ENCODE data around the gene SGIP1.

The SGIP1 gene

DNA sequence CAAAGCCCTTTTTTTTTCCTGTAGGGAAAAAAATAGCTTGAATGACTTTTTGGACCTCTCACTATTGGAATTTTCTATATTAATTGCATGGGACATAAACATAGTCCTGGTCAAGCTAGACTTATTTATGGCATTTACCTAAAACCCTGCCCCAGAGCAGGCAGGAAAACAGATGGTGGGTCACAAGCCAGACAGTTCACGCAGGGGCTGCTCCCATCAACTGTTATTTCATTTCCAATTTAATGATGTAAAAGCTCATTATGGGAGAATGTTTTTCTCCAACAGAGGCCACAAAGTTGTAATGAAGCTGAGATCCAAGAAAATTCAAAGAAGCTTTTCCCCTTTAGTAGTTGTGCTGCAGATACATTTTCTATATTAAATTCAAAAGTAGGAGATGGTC is 99.2 kb downstream of the SGIP1 start:
- TF ChIP-seq, protein P1, sequence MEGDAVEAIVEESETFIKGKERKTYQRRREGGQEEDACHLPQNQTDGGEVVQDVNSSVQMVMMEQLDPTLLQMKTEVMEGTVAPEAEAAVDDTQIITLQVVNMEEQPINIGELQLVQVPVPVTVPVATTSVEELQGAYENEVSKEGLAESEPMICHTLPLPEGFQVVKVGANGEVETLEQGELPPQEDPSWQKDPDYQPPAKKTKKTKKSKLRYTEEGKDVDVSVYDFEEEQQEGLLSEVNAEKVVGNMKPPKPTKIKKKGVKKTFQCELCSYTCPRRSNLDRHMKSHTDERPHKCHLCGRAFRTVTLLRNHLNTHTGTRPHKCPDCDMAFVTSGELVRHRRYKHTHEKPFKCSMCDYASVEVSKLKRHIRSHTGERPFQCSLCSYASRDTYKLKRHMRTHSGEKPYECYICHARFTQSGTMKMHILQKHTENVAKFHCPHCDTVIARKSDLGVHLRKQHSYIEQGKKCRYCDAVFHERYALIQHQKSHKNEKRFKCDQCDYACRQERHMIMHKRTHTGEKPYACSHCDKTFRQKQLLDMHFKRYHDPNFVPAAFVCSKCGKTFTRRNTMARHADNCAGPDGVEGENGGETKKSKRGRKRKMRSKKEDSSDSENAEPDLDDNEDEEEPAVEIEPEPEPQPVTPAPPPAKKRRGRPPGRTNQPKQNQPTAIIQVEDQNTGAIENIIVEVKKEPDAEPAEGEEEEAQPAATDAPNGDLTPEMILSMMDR (IDR thresholded peaks at IDR 0.05): no peak
- Histone ChIP-seq H3K4me3 (ENCODE audit: low read depth in 1 of 2, low read length in 1 of 2) (no peak overlapping the region), H3K27me3 (no peaks in the 10 kb centered on the region), H3K27ac (no peak overlapping the region), H3K9me3 (no peaks in the 10 kb centered on the region), H3K36me3 (no peaks in the 10 kb centered on the region), H3K4me1 (ENCODE audit: control insufficient read depth in 1 of 2, insufficient read depth in 1 of 2, low read depth in 1 of 2, low read length in 1 of 2) (no peaks in the 10 kb centered on the region)

DNA sequence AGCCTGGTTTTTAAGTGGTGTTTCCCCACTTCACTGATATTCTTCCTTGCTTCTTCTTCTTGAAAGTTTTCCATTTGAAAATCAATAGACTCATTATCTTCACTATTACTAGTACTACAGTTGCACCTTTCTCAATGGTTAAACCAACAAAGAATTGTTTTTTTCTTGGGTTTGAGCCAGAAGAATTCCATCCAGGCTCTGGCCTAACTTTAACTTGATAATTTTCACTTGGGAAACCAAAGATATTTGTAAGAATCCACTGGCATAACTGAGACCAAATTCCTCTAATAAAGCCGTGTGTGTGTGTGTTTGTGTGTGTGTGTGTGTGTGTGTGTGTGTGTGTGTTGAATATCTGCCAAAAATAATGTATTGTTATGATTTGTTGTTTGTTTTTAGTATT is 103.2 kb downstream of the SGIP1 start:
- Histone ChIP-seq H3K27ac (no peak overlapping the region), H3K27me3 (no peaks in the 10 kb centered on the region), H3K36me3 (no peaks in the 10 kb centered on the region), H3K4me3 (ENCODE audit: low read depth in 1 of 2, low read length in 1 of 2) (no peak overlapping the region), H3K4me1 (ENCODE audit: control insufficient read depth in 1 of 2, insufficient read depth in 1 of 2, low read depth in 1 of 2, low read length in 1 of 2) (no peaks in the 10 kb centered on the region), H3K9me3 (no peaks in the 10 kb centered on the region)
- TF ChIP-seq, protein P1 (IDR thresholded peaks at IDR 0.05): no peak

DNA sequence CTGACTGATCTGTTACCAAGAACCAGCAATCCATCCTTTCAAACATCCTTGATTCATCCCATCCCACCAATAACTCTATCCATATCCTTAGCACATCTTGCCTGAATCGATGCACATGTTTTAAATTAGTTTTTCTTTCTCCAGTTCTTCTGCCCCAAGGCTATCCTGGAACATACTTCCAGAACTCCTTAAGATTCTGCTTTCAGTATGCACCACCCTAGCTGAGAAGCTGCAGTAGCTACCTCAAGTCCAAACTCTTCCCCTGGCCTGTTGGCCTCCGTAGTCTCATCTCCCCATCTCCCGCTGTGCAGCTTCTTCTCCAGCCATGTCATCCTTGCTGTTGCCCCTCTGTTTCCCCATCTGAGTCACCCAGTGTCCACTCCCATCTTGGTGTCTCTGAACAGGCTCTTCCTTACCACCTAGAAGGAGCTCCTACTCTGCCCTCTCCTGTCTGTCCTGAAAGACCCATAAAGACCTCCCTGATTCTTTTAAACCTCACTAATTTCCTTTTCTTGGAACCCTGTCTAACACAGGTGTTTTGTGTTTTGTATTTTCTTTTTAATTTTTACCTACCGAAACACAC is 108.0 kb downstream of the SGIP1 start:
- H3K9me3 ChIP-seq: no peaks in the 10 kb centered on the region
- H3K27me3 ChIP-seq: no peaks in the 10 kb centered on the region
- H3K27ac ChIP-seq: no peak overlapping the region
- no peaks in the 10 kb centered on the region for H3K36me3 ChIP-seq
- TF ChIP-seq, protein P1 (IDR thresholded peaks at IDR 0.05): no peak
- H3K4me3 ChIP-seq (ENCODE audit: low read depth in 1 of 2, low read length in 1 of 2): no peak overlapping the region
- H3K4me1 ChIP-seq (ENCODE audit: control insufficient read depth in 1 of 2, insufficient read depth in 1 of 2, low read depth in 1 of 2, low read length in 1 of 2): no peaks in the 10 kb centered on the region

DNA sequence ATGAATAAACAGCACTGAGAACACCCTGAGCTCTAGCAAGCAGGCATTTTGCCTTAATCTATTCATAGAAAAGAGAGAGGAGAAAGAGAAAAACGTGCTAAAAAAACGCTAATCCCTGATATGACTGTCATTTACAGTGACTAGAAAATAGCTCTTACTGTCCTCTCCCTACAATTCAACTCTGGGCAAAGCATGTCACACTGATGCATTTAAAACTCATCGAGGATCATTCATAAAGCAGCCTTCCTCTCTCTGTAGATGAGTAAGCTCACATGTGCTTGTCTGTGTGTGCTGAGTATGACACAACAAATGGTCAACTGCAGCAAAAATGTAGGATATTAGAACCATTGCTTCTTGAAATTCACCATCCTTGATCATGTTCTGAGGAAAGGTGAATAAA is 109.0 kb downstream of the SGIP1 start:
- Histone ChIP-seq H3K4me1 (ENCODE audit: control insufficient read depth in 1 of 2, insufficient read depth in 1 of 2, low read depth in 1 of 2, low read length in 1 of 2) (no peaks in the 10 kb centered on the region), H3K9me3 (no peaks in the 10 kb centered on the region), H3K27ac (no peak overlapping the region), H3K27me3 (no peaks in the 10 kb centered on the region), H3K36me3 (no peaks in the 10 kb centered on the region), H3K4me3 (ENCODE audit: low read depth in 1 of 2, low read length in 1 of 2) (no peak overlapping the region)
- TF ChIP-seq, protein P1 (IDR thresholded peaks at IDR 0.05): no peak

DNA sequence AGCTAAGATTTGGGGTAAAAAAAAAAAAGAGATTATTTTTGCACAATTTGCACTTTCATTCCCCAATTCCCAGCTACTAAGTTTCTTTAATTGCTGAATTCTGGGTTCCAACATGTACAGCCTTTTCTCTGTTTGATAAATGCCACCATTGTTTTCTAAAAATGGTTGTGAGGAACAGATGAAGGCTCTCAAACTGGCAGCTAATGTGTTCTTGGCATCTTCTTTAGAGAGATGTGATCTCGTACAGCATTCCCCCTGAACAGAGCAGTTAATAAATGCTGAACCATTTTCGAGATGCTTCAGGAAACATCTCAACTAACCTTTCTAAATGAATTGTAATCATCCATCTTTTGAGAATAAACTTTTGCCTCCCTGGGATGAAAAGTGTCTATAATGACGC is 110.4 kb downstream of the SGIP1 start:
- TF ChIP-seq, protein P1 (IDR thresholded peaks at IDR 0.05): no peak
- H3K4me1 ChIP-seq (ENCODE audit: control insufficient read depth in 1 of 2, insufficient read depth in 1 of 2, low read depth in 1 of 2, low read length in 1 of 2): peaks cover 3 to 7% of the 10 kb centered on the region in 2 experiments
- H3K36me3 ChIP-seq: no peaks in the 10 kb centered on the region
- H3K27ac ChIP-seq: no peak overlapping the region
- no peak overlapping the region for H3K4me3 ChIP-seq (ENCODE audit: low read depth in 1 of 2, low read length in 1 of 2)
- H3K9me3 ChIP-seq: no peaks in the 10 kb centered on the region
- no peaks in the 10 kb centered on the region for H3K27me3 ChIP-seq

Data from neutrophil (primary cell).